AG04450 (cell line): ENCODE results near the gene SHTN1. TPM values are rescaled to one million over a fixed set of nuclear protein-coding genes. Genes with fewer than 3 reads are reported as not detected.
A peak's percentile ranks its signal among the peaks of the same experiment; 100 is the strongest.

Experiments
- CTCF ChIA-PET: fragments of 300-600, 350-600 bp; formaldehyde crosslinking; extraction: SDS; loops from one replicate; lab custom pipeline; 2022; ENCODE audit warnings: antibody characterized with exemption, inconsistent platforms; lab: Charles Lee
- POLR2A ChIA-PET: fragments of 350-600 bp; formaldehyde crosslinking; extraction: SDS; loops from one replicate; lab custom pipeline; 2021; ENCODE audit warnings: antibody characterized with exemption, inconsistent platforms; lab: Yijun Ruan, JAX
- DNase-seq: peaks from one replicate; pipeline ENCODE4 v3.0.0-alpha.2; 2011; ENCODE audit warnings: low read depth, low spot score
- H3K27ac ChIP-seq: one replicate; pipeline ENCODE4 v1.5.1; 2012; ENCODE audit warnings: low read depth, low read length, control low read depth
- H3K27me3 ChIP-seq: one replicate; pipeline ENCODE4 v1.6.0; 2012; ENCODE audit warnings: low read length; ENCODE audit not compliant: control insufficient read depth, insufficient read depth
- H3K4me3 ChIP-seq: 2 replicates; pipeline ENCODE4 v1.5.1; 2011; ENCODE audit warnings: mild to moderate bottlenecking, low read depth, low read length, control low read depth
- H3K9me3 ChIP-seq: 2 replicates; pipeline ENCODE4 v1.5.1; 2012; ENCODE audit warnings: low read length; ENCODE audit not compliant: control insufficient read depth, insufficient read depth
- CTCF ChIP-seq: IDR thresholded peaks from 2 replicates; pipeline ENCODE4 v1.5.1; 2011; ENCODE audit warnings: low read depth, low read length, control low read depth, inconsistent platforms
- polyA minus RNA-seq: library from RNA; depleted of rRNA, polyadenylated mRNA; stranded (reverse); fragments of >200 nt; gene quantifications from 2 replicates; pipeline ENCODE4 v1.2.3, GENCODE V29; 2011; rRNA and poly(A)+ RNA removed
- polyA plus RNA-seq: library from polyadenylated mRNA; depleted of rRNA; stranded (reverse); fragments of >200 nt; gene quantifications from 2 replicates; pipeline ENCODE4 v1.2.3, GENCODE V29; 2011; rRNA removed

Gene SHTN1
- 6.7 and 9.9 TPM in 2 replicates for polyA plus RNA-seq
- 4.1 and 4.2 TPM in 2 replicates for polyA minus RNA-seq

GRCh38 chr10:117005026-117005526 is at the start of gene SHTN1:
Gene SHTN1 (minus strand): TSS chr10:117005187. CDS start chr10:117005079, 108 bp downstream.
- no peak for DNase-seq
- no peaks in the 10 kb centered on the region for H3K27me3 ChIP-seq
- TF ChIP-seq CTCF: no peak
- CTCF ChIA-PET: interaction anchor here (0.6 to 2.0 kb wide), 5 partner anchors 13 to 217 kb away, joined by 3 to 6 read pairs (median 3); no protein-coding TSS in a partner anchor
- H3K27ac ChIP-seq: peak within 1 kb of the TSS; percentile 39
- POLR2A ChIA-PET: interaction anchor here (1.1 kb wide), 1 partner anchor 156 kb away, joined by 4 read pairs; the partner anchor contains the start of gene ENO4
- peak within 1 kb of the TSS; percentile 80 for H3K4me3 ChIP-seq
- H3K9me3 ChIP-seq: peaks cover 6% of the 10 kb centered on the region; the same call in 1 of the 2 replicates

GRCh38 chr10:117053482-117053881 is 48.5 kb upstream of the SHTN1 start:
- CTCF ChIA-PET: no interaction called here

GRCh38 chr10:117047947-117048346 is 43.0 kb upstream of the SHTN1 start:
- no peak overlapping the region for H3K27ac ChIP-seq
- no peak overlapping the region for H3K4me3 ChIP-seq
- POLR2A ChIA-PET: no interaction called here
- CTCF ChIA-PET: interaction anchor here (0.7 kb wide), 1 partner anchor 259 kb away, joined by 3 read pairs; no protein-coding TSS in a partner anchor
- DNase-seq: no peak
- H3K9me3 ChIP-seq: no peaks in the 10 kb centered on the region
- H3K27me3 ChIP-seq: no peaks in the 10 kb centered on the region
- TF ChIP-seq CTCF: no peak

More at GRCh38 chr10:117053482-117053881, 48.5 kb upstream of the SHTN1 start:
- Histone ChIP-seq H3K27me3 (no peaks in the 10 kb centered on the region), H3K9me3 (no peaks in the 10 kb centered on the region), H3K27ac (no peak overlapping the region), H3K4me3 (no peak overlapping the region)
- no peak for TF ChIP-seq CTCF
- DNase-seq: no peak
- POLR2A ChIA-PET: no interaction called here

GRCh38 chr10:117016266-117016665 is 11.3 kb upstream of the SHTN1 start:
- DNase-seq: no peak
- no peak overlapping the region for H3K27ac ChIP-seq
- no peak overlapping the region for H3K4me3 ChIP-seq
- ChIA-PET CTCF (no interaction called here), POLR2A (no interaction called here)
- no peaks in the 10 kb centered on the region for H3K27me3 ChIP-seq
- TF ChIP-seq CTCF: no peak
- H3K9me3 ChIP-seq: no peaks in the 10 kb centered on the region

- Histone ChIP-seq H3K9me3 (no peaks in the 10 kb centered on the region), H3K27ac (no peak overlapping the region), H3K4me3 (no peak overlapping the region), H3K27me3 (no peaks in the 10 kb centered on the region)
- no peak for TF ChIP-seq CTCF
- no peak for DNase-seq
- ChIA-PET CTCF (no interaction called here), POLR2A (no interaction called here)
Observed at GRCh38 chr10:117014835-117015234, 9.8 kb upstream of the SHTN1 start.
